Right renal cortex interstitium (tissue), 3 donors: Measurements from ENCODE around the gene CIBAR2. TPM values are rescaled to one million over a fixed set of nuclear protein-coding genes. Genes with fewer than 3 reads are reported as not detected.

Experiments
- DNase-seq, 3 donors: peaks; one replicate each; pipeline ENCODE4 v3.0.0-alpha.2; 2013; ENCODE audit warnings: low read depth in 3 of 3, low spot score in 2 of 3
- polyA plus RNA-seq, 3 donors: library from polyadenylated mRNA; unstranded; fragments of 120-200 nt; gene quantifications; one replicate each; pipeline ENCODE4 v1.2.1, GENCODE V29; 2013; ENCODE audit not compliant: insufficient read length in 3 of 3

CIBAR2 gene
- polyA plus RNA-seq, 3 donors = 0.15 to 0.52 (median 0.21) TPM

GRCh38 chr16:85104821-85105391, 7.4 kb downstream of the CIBAR2 start:
- DNase-seq = no peak

DNA sequence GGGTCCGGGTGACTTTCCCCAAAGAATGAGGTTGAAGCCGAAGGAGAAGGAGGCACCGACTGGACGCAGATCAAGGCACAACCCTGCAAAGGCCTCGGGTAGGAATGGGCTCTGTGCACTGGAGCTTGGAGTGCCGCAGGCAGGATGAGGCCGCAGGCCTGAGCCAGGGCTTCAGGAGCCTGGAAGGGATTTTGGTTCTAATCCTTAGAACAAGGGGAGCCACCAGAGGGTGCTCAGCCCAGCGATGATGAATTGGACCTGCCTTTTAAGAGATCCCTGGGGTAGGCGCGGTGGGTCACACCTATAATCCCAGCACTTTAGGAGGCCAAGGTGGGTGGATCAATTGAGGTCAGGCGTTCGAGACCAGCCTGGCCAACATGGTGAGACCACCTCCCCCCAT, 8.1 kb downstream of the CIBAR2 start:
- no peak for DNase-seq

DNA sequence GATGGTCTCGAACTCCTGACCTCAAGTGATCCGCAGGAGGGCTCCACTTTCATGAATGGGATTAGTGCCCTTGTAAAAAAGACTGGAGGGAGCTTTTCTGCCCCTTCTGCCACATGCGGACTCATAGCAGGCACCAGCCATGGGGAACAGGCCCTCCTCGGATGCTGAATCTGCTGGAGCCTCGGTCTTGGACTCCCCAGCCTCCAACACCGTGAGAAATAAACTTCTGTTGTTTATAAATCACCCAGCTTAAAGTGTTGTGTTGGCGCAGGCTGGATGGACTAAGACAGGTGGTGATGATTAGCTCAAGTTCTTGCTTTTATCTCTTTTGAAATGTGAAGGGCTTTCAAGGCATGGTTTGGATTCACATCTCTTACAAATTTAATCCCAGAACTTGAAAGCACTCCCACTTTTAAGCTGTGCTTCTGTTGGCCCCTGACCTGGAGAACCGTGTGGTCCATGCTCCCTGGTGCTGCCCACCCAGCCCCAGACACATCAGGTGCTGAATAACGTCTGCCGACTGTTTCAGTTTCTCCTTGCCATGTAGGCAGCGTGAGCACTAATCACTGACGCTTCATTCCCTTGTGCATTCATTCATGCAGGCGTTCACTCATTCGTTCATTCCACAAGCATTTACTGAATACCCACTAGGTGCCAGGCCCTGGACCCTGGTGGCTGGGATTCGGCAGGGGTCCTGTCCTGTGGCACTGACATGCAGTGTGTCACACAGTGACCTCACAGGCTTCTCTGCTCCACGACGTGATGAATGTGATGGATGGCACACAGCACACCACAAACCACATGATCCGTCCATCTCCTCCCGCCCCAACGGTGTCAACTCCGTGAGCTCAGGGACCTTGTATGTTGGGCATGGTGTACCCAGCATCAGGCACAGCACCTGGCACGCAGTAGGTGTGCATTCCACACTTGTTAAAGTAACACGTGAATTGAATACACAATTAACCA, 8.9 kb downstream of the CIBAR2 start:
- no peak for DNase-seq

GRCh38 chr16:85101956-85102630, 10.2 kb downstream of the CIBAR2 start:
- no peak for DNase-seq

- DNase-seq = no peak
Observed at GRCh38 chr16:85100265-85100664, 12.0 kb downstream of the CIBAR2 start.

GRCh38 chr16:85098565-85098964, 13.7 kb downstream of the CIBAR2 start:
- no peak for DNase-seq

GRCh38 chr16:85096921-85097320, 15.4 kb downstream of the CIBAR2 start:
- DNase-seq = no peak

DNA sequence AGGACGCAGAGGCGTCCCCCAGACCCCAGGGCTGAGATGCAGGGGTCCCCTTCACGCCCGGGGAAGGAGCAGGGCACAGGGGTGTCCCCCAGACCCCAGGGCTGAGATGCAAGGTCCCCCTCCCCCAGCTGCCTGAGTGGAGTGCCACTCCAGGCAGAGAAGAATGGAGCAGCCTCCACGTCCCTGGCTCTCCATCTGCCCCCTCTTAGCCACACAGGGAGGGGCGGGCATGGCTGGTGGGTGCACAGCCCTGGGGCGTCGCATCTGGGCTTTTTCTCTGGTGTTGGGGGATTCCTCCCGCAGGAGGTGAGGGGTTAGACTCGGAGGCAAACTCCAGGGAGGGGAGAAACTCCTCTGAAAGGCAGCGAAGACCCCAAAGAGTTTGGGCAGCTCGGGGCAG, 17.5 kb downstream of the CIBAR2 start:
- no peak for DNase-seq

DNA sequence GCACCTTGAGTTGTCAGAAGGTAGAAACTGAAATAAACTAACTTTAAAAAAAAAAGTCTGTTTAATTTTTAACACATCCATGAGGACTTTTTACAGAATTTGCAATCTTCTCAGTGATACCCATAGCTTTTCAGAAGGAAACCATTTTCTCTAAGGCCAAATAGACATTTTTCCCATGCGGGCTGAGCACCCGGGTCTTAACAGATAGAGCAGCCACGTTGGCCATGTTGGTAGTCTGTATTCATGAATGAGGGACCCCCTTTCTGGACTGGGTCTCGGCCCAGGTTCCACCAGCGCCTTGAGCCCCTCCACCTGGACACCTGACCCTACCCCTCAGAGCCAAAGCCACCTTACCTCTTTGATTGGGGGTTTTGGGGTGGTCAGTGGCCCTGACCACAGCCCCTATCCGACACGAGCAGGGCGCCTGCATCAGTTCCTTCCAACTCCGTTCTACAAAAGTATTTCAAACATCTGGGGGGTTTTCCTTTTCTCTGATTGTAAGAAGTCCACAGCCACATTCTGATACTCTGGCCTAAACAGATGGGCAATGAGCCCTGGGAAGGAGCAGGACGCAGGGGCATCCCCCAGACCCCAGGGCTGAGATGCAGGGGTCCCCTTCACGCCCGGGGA, 18.0 kb downstream of the CIBAR2 start:
- no peak for DNase-seq

DNA sequence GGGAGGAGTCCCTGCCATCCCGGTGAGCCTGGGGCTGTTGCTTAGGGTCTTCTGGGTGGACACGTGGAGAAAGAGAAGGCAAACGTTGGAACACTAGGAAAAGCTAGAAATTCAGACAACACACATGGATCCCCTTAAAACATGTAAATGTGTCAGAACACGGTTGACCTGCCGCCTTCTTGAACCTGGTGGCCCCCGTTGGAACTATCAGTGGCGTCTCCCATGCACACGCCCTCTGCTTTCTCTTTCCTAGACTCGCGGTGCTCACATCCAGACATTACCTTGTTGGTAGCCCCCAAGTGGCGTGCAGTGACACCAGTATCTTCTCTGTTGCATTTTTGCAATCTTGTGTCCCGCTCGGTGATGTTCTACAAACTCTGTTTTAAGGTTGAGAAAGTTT, 18.6 kb downstream of the CIBAR2 start:
- DNase-seq = no peak

DNA sequence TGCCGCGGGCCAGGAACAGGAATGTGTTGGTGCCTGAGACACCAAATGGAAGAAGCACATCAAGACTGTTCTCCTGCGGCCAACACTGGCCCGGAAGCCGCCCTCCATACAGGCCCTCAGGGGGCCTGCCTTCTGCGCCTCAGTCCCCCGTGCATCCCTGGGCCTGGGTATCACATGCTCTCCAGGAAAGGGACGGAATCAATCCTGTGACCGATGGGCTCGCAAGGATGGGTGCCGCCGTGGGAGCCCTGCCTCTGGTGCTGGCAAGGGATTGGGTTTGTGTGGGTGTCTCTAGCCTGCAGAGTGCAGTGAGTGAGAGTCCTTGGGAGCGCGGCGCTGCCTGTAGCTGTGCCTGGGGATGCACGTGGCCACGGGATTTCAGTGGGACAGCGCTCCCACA, 19.4 kb downstream of the CIBAR2 start:
- no peak for DNase-seq

DNA sequence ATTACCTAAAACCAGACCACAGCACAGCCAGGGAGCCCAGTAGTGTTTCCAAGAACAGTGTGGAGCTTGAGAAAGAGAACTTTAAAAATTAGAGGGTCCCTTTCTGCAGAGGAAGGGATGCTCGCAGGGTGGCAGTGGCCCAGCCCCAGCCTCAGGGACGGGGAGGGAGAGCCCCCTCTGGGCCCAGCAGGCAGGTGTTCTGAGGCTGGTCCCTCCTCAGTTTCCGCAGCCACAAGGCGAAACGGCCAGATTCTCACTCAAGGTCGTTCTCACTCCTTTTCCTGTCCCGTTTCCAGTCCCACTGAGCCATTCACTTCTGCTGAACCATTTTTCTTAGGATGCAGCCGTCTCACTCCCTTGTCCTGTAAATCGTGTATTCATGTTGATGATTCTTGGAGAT, 20.0 kb downstream of the CIBAR2 start:
- DNase-seq = no peak

DNA sequence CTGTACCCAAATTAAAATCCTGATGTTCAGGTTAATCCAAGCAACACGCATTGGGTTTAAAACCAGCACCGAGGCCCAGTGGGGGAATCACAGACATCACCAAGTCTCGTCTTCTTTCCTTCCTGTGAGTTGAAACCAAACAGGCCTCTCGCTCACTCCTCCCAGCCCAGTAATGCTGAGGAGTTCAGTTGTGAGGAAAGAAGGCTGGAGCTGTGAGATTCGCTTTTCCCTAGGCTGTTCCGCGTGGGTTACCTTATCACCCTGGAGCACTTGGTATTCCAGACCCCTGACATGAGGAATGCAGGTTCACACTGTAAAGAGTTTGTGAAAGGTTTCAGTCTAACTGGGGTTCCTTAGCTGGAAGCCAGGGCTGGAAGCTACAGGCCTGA, 20.8 kb downstream of the CIBAR2 start:
- DNase-seq = no peak

GRCh38 chr16:85090873-85091521, 21.3 kb downstream of the CIBAR2 start:
- no peak for DNase-seq

DNA sequence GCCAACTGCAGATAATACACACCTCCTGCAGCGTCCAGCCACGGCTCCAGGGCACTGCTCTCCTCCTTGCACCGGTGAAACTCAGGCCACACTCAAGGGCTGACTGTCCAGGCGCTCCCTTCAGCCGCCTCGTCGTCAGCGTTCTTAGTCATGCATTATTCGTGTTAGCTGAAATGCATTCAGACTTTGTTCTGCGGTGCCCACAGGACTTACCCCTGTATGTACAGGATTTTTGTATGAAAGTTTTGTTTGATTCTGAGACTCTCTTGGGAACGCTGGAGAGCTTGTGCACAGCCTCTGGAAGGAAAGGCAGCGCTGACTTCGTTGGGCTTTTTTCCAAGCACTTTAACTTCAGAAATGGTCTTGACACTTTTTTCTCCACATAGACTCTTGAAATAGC, 22.1 kb downstream of the CIBAR2 start:
- DNase-seq = no peak

DNA sequence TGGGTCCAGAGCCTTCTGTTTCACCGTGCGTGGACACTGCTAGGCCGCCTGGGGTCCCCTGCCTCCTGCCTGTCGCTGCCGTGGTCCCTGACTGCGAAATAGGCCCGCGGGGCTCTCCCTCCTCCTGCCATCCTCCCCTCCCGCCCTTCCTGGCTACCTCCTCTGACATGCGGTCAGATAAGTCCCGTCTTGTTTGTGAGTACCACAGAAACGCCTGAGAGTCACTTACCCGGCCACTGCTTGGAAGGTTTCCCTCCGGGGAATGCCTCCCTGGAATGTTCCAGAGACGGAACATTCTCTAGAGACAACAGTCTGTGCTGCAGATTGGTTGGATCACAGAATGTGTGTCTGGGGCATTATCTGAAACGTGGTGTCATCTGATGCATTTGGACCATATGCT, 22.7 kb downstream of the CIBAR2 start:
- no peak for DNase-seq

DNA sequence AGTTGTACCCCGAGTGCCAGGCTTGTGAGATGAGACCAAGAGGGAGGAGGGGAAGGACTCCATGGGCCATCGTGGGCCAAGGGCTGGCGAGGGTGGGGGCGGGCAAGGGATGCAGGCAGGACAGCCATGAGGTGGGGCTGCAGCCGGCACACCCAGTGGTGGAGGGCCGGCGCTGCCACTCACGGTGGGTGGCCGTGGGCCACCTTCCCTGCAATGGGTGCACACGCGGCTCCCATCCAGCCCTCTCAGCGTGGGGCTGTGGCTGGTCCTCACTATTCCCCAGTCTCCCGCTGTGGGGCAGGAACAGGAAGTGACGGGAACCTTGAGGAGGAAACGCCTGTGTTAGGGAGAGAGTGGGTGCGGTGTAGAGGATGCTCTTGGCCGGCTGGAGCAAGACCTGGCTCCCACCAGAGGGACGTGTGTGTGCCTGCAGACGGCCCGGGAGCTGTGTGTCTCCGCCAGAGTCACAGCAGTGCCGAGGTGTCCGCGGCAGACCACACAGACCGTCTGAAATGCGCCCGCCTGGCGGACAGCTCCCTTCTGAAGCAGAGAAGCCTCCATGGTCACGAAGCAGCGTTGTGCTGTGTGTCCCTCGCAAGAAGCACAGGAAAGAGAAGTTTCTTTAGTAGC, 23.6 kb downstream of the CIBAR2 start:
- no peak for DNase-seq

GRCh38 chr16:85087899-85088569, 24.2 kb downstream of the CIBAR2 start:
- no peak for DNase-seq
